GM19043 (cell line): ENCODE results near the gene ADPRHL1.
"Not testable (repeated sequence)": the region's sequence is repeated elsewhere in the genome, so short reads cannot be mapped to it uniquely, and the experiment has no call there.

Experiments used
- ATAC-seq: cut with Tn5 transposase; IDR thresholded peaks from one replicate; pipeline ENCODE4 v1.9.1; 2021; ENCODE audit warnings: low read depth; ENCODE audit not compliant: unreplicated experiment

The ADPRHL1 gene

GRCh38 chr13:113383089-113383488 lies 70.2 kb downstream of the ADPRHL1 start:
- ATAC-seq, result no peak

- not testable (repeated sequence) for ATAC-seq
These were observed 70.7 kb downstream of the ADPRHL1 start for GRCh38 chr13:113382542-113382941.

GRCh38 chr13:113378825-113379224 lies 74.5 kb downstream of the ADPRHL1 start:
- no peak for ATAC-seq

- ATAC-seq, result no peak
These were observed 78.6 kb downstream of the ADPRHL1 start for GRCh38 chr13:113374511-113375175.

- ATAC-seq, result no peak
These were observed 79.3 kb downstream of the ADPRHL1 start for GRCh38 chr13:113373811-113374485.

GRCh38 chr13:113371701-113372100 lies 81.6 kb downstream of the ADPRHL1 start:
- ATAC-seq, result not testable (repeated sequence)

- no peak for ATAC-seq
These were observed 82.2 kb downstream of the ADPRHL1 start for GRCh38 chr13:113371061-113371460.

GRCh38 chr13:113369881-113370280 lies 83.4 kb downstream of the ADPRHL1 start:
- ATAC-seq, result no peak

- no peak for ATAC-seq
These were observed 84.1 kb downstream of the ADPRHL1 start for GRCh38 chr13:113369189-113369588.

GRCh38 chr13:113368353-113368752 lies 84.9 kb downstream of the ADPRHL1 start:
- not testable (repeated sequence) for ATAC-seq

- ATAC-seq, result no peak
These were observed 85.5 kb downstream of the ADPRHL1 start for GRCh38 chr13:113367771-113368170.

GRCh38 chr13:113367020-113367560 lies 86.2 kb downstream of the ADPRHL1 start:
- no peak for ATAC-seq

GRCh38 chr13:113365971-113366588 lies 87.2 kb downstream of the ADPRHL1 start:
- no peak for ATAC-seq

GRCh38 chr13:113365583-113365970 lies 87.7 kb downstream of the ADPRHL1 start:
- ATAC-seq, result no peak

- ATAC-seq, result no peak
These were observed 88.2 kb downstream of the ADPRHL1 start for GRCh38 chr13:113364901-113365582.

- no peak for ATAC-seq
These were observed 88.9 kb downstream of the ADPRHL1 start for GRCh38 chr13:113364311-113364889.

GRCh38 chr13:113361406-113361805 lies 91.9 kb downstream of the ADPRHL1 start:
- ATAC-seq, result no peak

- no peak for ATAC-seq
These were observed 92.8 kb downstream of the ADPRHL1 start for GRCh38 chr13:113360446-113360845.

GRCh38 chr13:113359571-113359970 lies 93.7 kb downstream of the ADPRHL1 start:
- no peak for ATAC-seq

- ATAC-seq, result no peak
These were observed 94.6 kb downstream of the ADPRHL1 start for GRCh38 chr13:113358653-113359190.
